ENCODE data around the gene RFX8. TPM values are rescaled to one million over a fixed set of nuclear protein-coding genes. Genes with fewer than 3 reads are reported as not detected.

The RFX8 gene
- total RNA-seq, 1 donor from 2014 or later: 0.65 TPM

GRCh38 chr2:101369100-101369499 lies 105.8 kb downstream of the RFX8 start:
- Mint-ChIP-seq H3K27ac (no peak overlapping the region), H3K27me3 (ENCODE audit: low read depth) (peaks cover 7% of the 10 kb centered on the region), H3K4me1 (peaks cover 3% of the 10 kb centered on the region), H3K9me3 (peaks cover 6% of the 10 kb centered on the region), H3K36me3 (no peaks in the 10 kb centered on the region), H3K4me3 (no peak overlapping the region)
- DNase-seq (ENCODE audit: low spot score in 2 of 2, unreplicated experiment in 2 of 2): no peak
- TF ChIP-seq CTCF (IDR thresholded peaks at IDR 0.05; ENCODE audit: unreplicated experiment): no peak

DNA sequence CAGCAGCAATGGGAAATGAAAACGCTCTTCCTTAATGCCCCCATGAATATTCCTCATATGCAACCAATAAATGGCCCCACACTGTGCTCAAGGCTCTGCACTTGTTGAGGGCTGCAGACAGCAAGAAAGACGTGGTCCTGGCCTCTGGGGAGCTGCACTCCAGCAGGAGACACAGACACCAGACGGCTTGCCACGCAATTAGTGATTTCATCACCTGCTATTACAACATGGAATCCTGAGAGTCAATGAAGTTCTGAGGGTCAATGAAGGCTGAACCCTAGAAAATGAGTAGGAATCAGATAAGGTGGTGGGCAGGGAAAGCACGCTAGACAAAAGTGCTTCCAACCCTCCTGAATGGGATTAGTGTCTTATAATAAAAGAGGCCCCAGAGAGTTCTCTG lies 106.5 kb downstream of the RFX8 start:
- Mint-ChIP-seq H3K27ac (no peak overlapping the region), H3K9me3 (peaks cover 6% of the 10 kb centered on the region), H3K4me3 (no peak overlapping the region), H3K36me3 (no peaks in the 10 kb centered on the region), H3K27me3 (ENCODE audit: low read depth) (peaks cover 7% of the 10 kb centered on the region), H3K4me1 (peaks cover 3% of the 10 kb centered on the region)
- TF ChIP-seq CTCF (IDR thresholded peaks at IDR 0.05; ENCODE audit: unreplicated experiment): no peak
- no peak for DNase-seq (ENCODE audit: low spot score in 2 of 2, unreplicated experiment in 2 of 2)

DNA sequence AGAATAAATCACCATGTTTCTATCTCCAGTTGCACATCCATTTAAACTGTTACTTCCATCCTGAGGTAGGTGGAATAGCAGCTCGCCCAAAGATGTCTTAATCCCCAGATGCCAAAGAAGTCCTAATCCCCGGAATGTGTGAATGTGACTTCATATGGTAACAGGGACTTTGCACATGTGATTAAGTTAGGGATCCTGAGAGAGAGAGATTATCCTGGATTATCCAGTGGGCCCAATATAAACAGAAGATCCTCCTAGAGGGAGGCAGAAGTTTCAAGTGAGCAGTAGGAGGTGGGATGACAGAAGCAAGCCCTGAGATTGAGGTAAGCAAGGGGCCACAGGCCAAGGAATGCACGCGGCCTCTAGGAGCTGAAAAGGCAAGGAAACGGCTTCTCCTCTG lies 107.4 kb downstream of the RFX8 start:
- H3K4me1 Mint-ChIP-seq: peaks cover 3% of the 10 kb centered on the region
- H3K4me3 Mint-ChIP-seq: no peak overlapping the region
- H3K27me3 Mint-ChIP-seq (ENCODE audit: low read depth): peaks cover 7% of the 10 kb centered on the region
- no peak for TF ChIP-seq CTCF (IDR thresholded peaks at IDR 0.05; ENCODE audit: unreplicated experiment)
- no peak for DNase-seq (ENCODE audit: low spot score in 2 of 2, unreplicated experiment in 2 of 2)
- peaks cover 3% of the 10 kb centered on the region for H3K9me3 Mint-ChIP-seq
- H3K36me3 Mint-ChIP-seq: no peaks in the 10 kb centered on the region
- H3K27ac Mint-ChIP-seq: no peak overlapping the region

GRCh38 chr2:101364878-101365277 lies 110.0 kb downstream of the RFX8 start:
- no peak for DNase-seq (ENCODE audit: low spot score in 2 of 2, unreplicated experiment in 2 of 2)
- no peak for TF ChIP-seq CTCF (IDR thresholded peaks at IDR 0.05; ENCODE audit: unreplicated experiment)
- Mint-ChIP-seq H3K27me3 (ENCODE audit: low read depth) (peaks cover 9% of the 10 kb centered on the region), H3K36me3 (no peaks in the 10 kb centered on the region), H3K4me1 (peaks cover 8% of the 10 kb centered on the region), H3K9me3 (no peaks in the 10 kb centered on the region), H3K27ac (no peak overlapping the region), H3K4me3 (no peak overlapping the region)

DNA sequence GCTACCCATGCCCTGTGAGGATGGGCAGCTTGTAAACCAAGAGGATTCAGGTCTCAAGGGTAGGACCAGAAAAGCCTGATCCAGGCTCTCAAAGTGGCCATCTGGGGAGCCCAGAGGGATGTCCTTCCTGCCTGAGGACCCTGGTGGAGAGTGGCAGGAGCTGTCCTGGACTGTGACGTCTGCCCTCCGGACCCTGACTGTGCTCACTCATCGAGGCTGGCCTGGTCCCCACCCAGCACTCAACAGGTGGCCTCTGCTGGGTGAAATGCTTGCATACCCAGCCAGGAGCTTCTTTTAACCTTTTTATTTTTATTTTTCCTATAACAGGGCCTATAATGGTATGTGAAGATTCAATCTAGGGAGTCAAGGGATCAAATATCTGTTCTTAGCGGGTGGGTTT lies 112.1 kb downstream of the RFX8 start:
- H3K4me3 Mint-ChIP-seq: no peak overlapping the region
- H3K4me1 Mint-ChIP-seq: peaks cover 16% of the 10 kb centered on the region
- peaks cover 9% of the 10 kb centered on the region for H3K27me3 Mint-ChIP-seq (ENCODE audit: low read depth)
- H3K36me3 Mint-ChIP-seq: no peaks in the 10 kb centered on the region
- TF ChIP-seq CTCF (IDR thresholded peaks at IDR 0.05; ENCODE audit: unreplicated experiment): no peak
- no peaks in the 10 kb centered on the region for H3K9me3 Mint-ChIP-seq
- H3K27ac Mint-ChIP-seq: no peak overlapping the region
- no peak for DNase-seq (ENCODE audit: low spot score in 2 of 2, unreplicated experiment in 2 of 2)

- peaks cover 9% of the 10 kb centered on the region for H3K27me3 Mint-ChIP-seq (ENCODE audit: low read depth)
- H3K36me3 Mint-ChIP-seq: no peaks in the 10 kb centered on the region
- peaks cover 16% of the 10 kb centered on the region for H3K4me1 Mint-ChIP-seq
- TF ChIP-seq CTCF (IDR thresholded peaks at IDR 0.05; ENCODE audit: unreplicated experiment): no peak
- no peak for DNase-seq (ENCODE audit: low spot score in 2 of 2, unreplicated experiment in 2 of 2)
- no peak overlapping the region for H3K4me3 Mint-ChIP-seq
- no peak overlapping the region for H3K27ac Mint-ChIP-seq
- no peaks in the 10 kb centered on the region for H3K9me3 Mint-ChIP-seq
Measured at GRCh38 chr2:101362316-101362715, 112.6 kb downstream of the RFX8 start.

All from mesothelial cell of epicardium (in vitro differentiated cells).